ENCODE results near the gene LRRC4C. TPM values are rescaled to one million over a fixed set of nuclear protein-coding genes. Genes with fewer than 3 reads are reported as not detected.

The LRRC4C gene
- total and polyA plus RNA-seq, 2 experiments from 2014 or later, result 0.35 to 1.1 TPM

DNA sequence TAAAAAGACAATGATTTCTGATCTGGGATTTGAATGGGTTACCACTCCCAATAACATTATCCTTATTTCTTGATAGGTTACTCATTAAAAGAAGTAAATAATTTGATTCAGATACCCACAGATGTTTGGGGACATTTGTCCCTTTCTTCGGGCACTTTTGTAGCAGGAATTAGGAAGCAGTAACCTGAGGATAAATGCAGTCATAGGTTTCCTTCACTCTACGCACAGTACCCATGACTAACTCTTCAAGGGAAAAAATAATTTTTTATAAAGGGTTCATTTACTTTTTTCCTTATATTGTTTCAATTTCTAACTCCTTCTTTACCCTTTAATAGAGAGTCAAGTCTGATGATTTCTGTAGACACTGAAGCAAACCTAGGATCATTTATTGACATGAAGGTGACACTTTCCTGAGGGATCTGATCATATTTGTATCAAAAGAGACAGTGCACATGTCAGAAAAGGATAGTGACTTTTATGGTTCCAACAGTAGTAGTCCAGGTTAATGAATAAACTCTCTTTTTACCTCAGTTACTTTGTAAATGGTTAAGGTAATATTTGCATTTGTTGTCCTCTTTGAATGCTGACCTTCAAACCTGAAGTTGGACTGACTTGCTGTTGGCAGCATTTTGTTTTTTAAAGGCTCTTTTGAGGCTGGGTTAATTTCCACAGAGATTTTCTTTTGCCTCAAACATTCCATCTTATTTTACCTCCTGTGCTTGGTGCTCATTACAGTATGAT, 1072.0 kb downstream of the LRRC4C start (continued):
- no peak for TF ChIP-seq ZNF462 (CRISPR knock-in tag; IDR thresholded peaks at IDR 0.05)

DNA sequence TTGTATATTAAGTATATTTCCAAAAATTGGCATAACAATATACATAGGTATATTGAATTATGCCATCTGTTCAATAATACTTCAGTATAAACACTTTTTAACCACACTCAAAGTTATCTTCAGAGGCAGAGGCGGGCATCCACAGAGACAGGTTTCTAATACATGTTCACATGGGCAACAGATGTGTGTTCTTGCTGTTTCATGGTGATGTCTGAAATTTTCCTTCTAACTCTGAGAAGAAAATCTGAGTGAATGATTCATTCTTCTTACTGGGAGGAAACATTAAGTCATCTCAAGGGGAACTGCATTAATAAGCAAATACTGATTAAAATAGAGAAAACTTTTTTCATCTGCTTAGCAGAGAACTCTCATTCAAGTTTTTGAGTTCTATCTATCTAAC, 1074.5 kb downstream of the LRRC4C start:
- DNase-seq (ENCODE audit: low spot score), result no peak
- Histone ChIP-seq H3K4me3 (no peak overlapping the region), H3F3A (replicated peaks; ENCODE audit: low read depth) (no peaks in the 10 kb centered on the region), H4K20me1 (replicated peaks; ENCODE audit: insufficient read depth) (no peaks in the 10 kb centered on the region), H3K9me2 (ENCODE audit: insufficient read depth) (no peaks in the 10 kb centered on the region), H3K36me3 (ENCODE audit: insufficient read depth) (no peaks in the 10 kb centered on the region), H3K4me1 (ENCODE audit: insufficient read depth) (no peaks in the 10 kb centered on the region), H3K79me2 (replicated peaks; ENCODE audit: insufficient read depth) (no peaks in the 10 kb centered on the region), H3K27ac (ENCODE audit: low read depth) (no peak overlapping the region), H2AFZ (no peak overlapping the region), H3K4me2 (no peak overlapping the region), H3K27me3 (ENCODE audit: insufficient read depth) (no peaks in the 10 kb centered on the region)
- ATAC-seq, result no peak
- no peak overlapping the region for H3K27ac Mint-ChIP-seq
- no peaks in the 10 kb centered on the region for H3K36me3 Mint-ChIP-seq (ENCODE audit: low read depth)
- no peaks in the 10 kb centered on the region for H3K9me3 Mint-ChIP-seq
- no peaks in the 10 kb centered on the region for H3K4me1 Mint-ChIP-seq
- no peak overlapping the region for H3K4me3 Mint-ChIP-seq
- no peaks in the 10 kb centered on the region for H3K27me3 Mint-ChIP-seq (ENCODE audit: insufficient read depth, low read depth, poor library complexity)
- TF ChIP-seq CTCF (conservative IDR thresholded peaks at IDR 0.05; ENCODE audit: low read depth in 2 of 2) (no peak), STAT1 (IDR thresholded peaks at IDR 0.05; ENCODE audit: unreplicated experiment) (no peak), CREB1 (CRISPR knock-in tag; IDR thresholded peaks at IDR 0.05; ENCODE audit: low read depth) (no peak), ZNF462 (CRISPR knock-in tag; IDR thresholded peaks at IDR 0.05) (no peak), ETS1 (IDR thresholded peaks at IDR 0.05) (no peak)

Measured in GM23338 (cell line).